Measurements from ENCODE around the gene FRMD1.

FRMD1 gene

GRCh38 chr6:168078943-168079405, at the start of gene FRMD1:
Gene FRMD1 (minus strand): TSS chr6:168079212. CDS start chr6:168079094, 118 bp downstream.
- TF ChIP-seq CTCF (conservative IDR thresholded peaks at IDR 0.05) = no peak

GRCh38 chr6:168128006-168128630, 49.1 kb upstream of the FRMD1 start:
- H3K27ac ChIP-seq = no peak overlapping the region
- TF ChIP-seq CTCF (conservative IDR thresholded peaks at IDR 0.05) = no peak

More at GRCh38 chr6:168078943-168079405, at the start of gene FRMD1:
- H3K27ac ChIP-seq = no peak within 1 kb of the TSS

- no peak for TF ChIP-seq CTCF (conservative IDR thresholded peaks at IDR 0.05)
- no peak overlapping the region for H3K27ac ChIP-seq
Measured at GRCh38 chr6:168127384-168127868, 48.4 kb upstream of the FRMD1 start.

- TF ChIP-seq CTCF (conservative IDR thresholded peaks at IDR 0.05) = no peak
- H3K27ac ChIP-seq = no peak overlapping the region
Measured at GRCh38 chr6:168126566-168127383, 47.8 kb upstream of the FRMD1 start.

- TF ChIP-seq CTCF (conservative IDR thresholded peaks at IDR 0.05) = no peak
- H3K27ac ChIP-seq = no peak overlapping the region
Measured at GRCh38 chr6:168125429-168126001, 46.5 kb upstream of the FRMD1 start.

GRCh38 chr6:168124921-168125320, 45.9 kb upstream of the FRMD1 start:
- no peak overlapping the region for H3K27ac ChIP-seq
- TF ChIP-seq CTCF (conservative IDR thresholded peaks at IDR 0.05) = no peak

- no peak for TF ChIP-seq CTCF (conservative IDR thresholded peaks at IDR 0.05)
Measured at GRCh38 chr6:168124158-168124557, 45.1 kb upstream of the FRMD1 start.

More at GRCh38 chr6:168124158-168124557, 45.1 kb upstream of the FRMD1 start:
- H3K27ac ChIP-seq = no peak overlapping the region

Measured in VCaP (cell line).